ENCODE results near the gene ZBTB37. TPM values are rescaled to one million over a fixed set of nuclear protein-coding genes. Genes with fewer than 3 reads are reported as not detected.
"Not testable (repeated sequence)": the region's sequence is repeated elsewhere in the genome, so short reads cannot be mapped to it uniquely, and the experiment has no call there.

Gene ZBTB37
- total RNA-seq, 1 experiment from 2014 or later: 1.7 TPM

DNA sequence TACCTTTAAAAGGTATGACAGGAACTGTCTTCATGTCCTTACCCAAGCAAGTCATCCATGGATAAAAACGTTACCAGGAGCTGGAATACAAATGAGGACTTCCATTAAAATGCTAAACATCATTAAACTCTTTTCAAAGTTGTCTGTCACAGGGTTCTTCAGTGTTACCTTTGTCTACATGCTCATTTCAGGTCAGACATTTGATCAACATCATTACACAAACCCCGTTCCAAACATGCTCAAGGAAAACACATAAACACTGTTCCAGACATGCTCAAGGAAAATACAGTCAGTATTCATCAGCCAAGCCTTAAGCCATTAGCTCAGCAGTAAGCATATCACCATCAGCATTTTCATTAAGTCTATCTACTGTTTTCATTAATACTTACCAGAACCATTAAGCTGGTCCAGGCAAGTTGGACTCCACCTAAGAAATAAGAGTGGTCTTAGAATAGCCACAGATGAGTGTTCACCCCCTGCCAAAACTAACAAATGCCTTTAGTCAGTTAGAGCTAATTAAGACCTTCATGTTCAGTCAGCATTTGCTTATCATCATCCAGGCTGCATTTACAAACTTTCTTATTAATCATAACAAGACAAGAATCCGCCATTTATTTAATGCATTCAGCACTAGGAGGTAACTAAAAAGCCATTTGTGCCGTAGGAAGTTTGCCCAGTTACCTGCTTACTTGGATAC lies 2.6 kb upstream of the ZBTB37 start:
- DNase-seq (ENCODE audit: low read depth): no peak

DNA sequence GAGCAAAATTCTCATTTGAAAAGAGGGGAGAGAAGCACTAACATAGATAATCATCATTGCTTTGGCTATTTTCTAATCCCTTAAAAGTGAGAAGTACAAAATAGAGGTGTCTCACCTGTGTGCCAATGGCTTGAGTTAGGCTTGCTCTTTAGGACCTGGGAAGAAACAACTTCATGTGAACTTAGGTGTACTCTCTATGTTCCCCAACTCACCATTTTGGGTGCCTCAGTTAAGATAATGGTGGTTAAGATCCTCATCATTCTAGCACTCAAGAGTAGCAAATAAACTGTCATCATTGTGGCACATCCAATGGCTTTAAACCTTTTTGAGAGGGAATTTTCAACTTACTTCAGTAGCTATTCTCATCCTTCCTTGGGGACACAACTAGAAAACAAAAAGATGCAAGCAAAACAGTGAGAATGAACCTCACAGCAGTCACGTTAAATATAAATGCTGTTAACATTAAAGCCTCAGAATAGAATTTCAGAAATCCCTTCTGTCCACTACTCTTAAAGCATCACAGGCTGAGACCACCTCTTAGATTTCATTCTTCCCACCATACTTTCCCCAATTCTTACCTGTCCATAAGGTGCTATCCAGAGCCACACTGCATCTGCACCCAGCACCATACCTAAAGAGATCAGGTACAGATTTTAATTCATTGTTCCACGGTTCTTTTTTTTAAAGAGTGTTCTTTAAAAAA lies 1.6 kb upstream of the ZBTB37 start:
- no peak for DNase-seq (ENCODE audit: low read depth)

DNA sequence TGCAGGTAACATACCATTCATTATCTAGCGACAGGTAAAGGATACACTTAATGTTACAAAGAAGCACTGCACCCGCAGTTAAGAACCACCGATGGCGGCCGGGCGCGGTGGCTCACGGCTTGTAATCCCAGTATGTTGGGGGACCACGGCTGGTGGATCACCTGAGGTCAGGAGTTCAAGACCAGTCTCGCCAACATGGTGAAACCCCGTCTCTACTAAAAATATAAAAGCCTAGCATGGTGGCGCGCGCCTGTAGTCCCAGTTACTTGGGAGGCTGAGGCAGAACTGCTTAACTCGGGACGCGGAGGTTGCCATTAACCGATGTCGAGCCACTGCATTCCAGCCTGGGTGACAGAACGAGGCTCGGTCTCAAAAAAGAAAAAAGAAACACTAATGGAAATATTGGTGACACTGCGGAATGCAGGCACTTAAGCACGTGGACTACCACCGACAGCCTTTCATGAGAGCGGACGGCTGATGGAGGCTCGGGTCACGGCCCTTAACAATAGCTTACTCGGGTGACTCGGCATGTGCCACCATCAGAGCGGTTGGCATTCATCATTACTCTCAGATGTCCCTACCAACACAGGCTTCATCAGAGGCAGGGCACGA lies 933 bp upstream of the ZBTB37 start:
- no peak for DNase-seq (ENCODE audit: low read depth)

DNA sequence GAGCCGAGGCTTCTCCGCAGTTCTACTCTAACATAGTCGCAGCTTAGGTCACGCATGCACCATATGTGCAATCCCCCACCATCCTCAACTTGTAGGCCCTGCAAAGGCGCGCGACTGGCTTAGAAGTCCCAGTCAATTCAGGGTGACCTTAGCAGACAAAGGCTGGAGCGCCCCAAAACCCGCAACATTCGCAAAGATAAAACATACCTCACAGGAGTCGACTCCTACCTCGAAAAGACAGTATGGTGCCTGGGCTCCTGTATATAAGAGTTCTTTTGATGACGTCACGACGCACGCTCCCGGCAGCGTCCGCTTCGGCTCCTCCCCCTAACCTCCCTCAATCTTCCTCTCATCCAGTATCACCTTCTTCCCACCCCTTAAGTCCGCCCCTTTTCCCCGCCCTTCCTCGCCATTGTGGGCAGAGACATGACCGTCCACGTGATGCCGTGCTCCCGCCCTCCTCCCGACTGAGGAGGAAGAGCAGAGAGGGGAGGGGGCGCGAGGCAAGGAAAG lies 371 bp upstream of the ZBTB37 start, which contains the start of gene GAS5:
Gene GAS5 (minus strand): TSS at position 237 of the 513 bp plus-strand sequence.
- DNase-seq (ENCODE audit: low read depth): peak; percentile 98

DNA sequence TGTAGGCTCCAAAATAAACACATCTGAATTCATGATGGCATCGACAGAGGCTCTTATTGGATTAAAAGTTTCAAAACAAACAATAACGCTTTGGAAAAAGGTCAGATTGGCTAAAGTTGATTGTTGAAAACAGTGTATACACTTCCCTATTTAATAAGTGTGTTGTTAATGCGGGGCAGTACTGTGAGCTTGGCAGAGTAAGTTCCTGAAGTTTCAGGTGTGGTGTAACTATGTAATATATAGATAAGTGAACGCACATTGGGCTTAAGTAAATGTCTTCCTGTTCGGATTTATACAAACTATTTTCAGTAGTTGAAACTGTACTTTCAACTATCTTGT lies 810 bp downstream of the ZBTB37 start:
- no peak for DNase-seq (ENCODE audit: low read depth)

GRCh38 chr1:173870252-173871075 lies 2.3 kb downstream of the ZBTB37 start:
- peak; percentile 33 for DNase-seq (ENCODE audit: low read depth)

DNA sequence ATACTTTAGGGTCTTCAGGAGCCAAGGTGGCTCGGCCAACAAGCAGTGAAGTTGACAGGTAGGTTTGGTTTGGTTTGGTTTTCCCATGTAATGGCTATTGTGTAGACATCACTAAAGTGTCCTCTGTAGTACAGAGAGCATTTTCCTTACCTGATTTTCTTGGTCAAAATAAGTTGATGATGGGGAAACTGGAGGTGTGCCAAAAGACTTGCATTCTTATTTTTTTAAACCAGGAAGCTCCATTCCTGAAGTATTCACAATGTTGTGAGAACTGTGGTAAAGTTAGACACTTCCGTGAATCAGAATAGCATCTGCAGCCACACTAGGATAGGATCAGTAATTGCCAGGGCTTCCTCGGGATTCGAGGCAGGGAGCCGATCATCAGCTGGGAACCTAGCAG lies 2.9 kb downstream of the ZBTB37 start:
- DNase-seq (ENCODE audit: low read depth): no peak

- no peak for DNase-seq (ENCODE audit: low read depth)
These were observed 3.3 kb downstream of the ZBTB37 start for GRCh38 chr1:173871500-173871899.

- DNase-seq (ENCODE audit: low read depth): no peak
These were observed 8.6 kb downstream of the ZBTB37 start for GRCh38 chr1:173876732-173877131.

DNA sequence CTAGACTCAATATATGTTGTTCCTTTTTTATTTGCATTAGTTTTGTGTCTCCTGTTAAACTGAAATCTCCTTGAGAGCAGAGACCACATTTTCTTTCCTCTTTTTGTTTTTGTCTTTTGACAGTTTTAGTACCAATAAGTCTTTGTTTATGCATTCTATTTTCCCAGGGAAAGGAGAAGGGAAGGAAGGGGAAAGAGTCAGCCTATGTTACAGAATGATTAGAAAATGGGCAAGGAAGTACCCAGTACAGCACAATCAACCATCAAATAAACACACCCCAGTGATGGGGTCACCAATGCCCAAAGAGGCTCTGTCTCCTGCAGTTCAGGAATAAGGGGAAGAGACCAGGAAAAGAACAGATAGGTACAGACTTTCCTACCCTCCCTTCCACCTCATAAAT lies 10.1 kb downstream of the ZBTB37 start:
- DNase-seq (ENCODE audit: low read depth): no peak

GRCh38 chr1:173881117-173881516 lies 12.9 kb downstream of the ZBTB37 start:
- not testable (repeated sequence) for DNase-seq (ENCODE audit: low read depth)

- DNase-seq (ENCODE audit: low read depth): no peak
These were observed 16.5 kb downstream of the ZBTB37 start for GRCh38 chr1:173884701-173885100.

GRCh38 chr1:173886746-173887611 lies 18.8 kb downstream of the ZBTB37 start:
- no peak for DNase-seq (ENCODE audit: low read depth)

DNA sequence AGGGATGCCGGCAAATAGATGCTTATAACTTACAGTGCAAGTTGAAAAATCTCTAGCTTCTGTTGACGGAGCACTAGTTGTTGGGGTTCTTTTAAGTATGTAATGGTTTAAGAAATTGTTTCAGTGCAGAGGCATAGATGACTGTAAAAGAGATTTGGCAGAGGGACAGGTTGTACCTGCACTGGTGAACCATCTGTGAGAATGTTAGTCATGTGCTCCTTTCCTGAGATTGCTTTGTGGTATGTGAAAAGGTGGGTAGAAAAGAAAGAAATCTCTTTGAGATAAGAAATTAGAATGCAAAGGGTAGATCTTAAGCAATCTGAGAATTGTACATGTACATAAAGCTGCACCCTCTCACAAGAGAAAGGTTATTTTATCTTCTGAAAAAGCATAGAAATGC lies 19.4 kb downstream of the ZBTB37 start:
- DNase-seq (ENCODE audit: low read depth): no peak

DNA sequence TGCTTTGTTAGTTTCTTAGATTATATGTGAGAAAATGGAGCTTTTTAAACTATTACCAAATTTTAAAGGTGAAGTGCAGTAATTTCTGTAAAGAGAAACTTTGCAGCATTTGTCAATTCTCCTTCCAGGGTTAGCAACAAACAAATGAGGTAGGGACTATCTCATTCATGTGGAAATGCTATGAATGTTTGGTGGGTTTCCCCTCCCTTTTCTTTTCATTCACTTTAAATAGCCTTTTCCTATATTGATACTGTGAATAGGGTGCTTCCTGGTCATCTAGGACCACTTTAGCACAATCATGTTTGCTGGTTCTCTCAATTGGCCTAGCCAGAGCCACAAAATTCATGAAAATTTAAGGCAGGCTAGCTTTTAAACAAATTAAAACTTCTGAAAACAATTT lies 20.6 kb downstream of the ZBTB37 start:
- no peak for DNase-seq (ENCODE audit: low read depth)

- DNase-seq (ENCODE audit: low read depth): no peak
These were observed 21.7 kb downstream of the ZBTB37 start for GRCh38 chr1:173889885-173890284.

- DNase-seq (ENCODE audit: low read depth): no peak
These were observed 25.4 kb downstream of the ZBTB37 start for GRCh38 chr1:173893611-173894010.

GRCh38 chr1:173894189-173894588 lies 26.0 kb downstream of the ZBTB37 start:
- no peak for DNase-seq (ENCODE audit: low read depth)

DNA sequence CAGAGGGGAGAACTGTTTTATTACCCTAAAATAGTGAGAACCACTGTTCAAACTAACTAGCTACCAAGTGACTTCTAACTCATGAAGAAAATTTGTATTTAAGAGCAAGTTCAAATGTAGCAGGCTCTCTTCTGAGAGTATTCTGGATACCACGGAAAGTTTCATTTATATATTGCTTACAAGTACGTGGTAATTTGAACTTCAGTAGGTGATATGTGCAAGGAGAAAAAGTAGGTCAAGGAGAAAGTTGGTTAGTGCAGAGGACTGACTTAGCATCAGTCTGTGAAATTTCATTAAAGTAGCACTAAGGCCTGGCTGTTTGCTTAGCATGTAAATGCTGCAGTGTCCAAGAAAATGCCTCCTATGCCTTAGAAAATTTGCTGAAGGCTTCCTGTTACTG lies 32.2 kb downstream of the ZBTB37 start:
- DNase-seq (ENCODE audit: low read depth): no peak

DNA sequence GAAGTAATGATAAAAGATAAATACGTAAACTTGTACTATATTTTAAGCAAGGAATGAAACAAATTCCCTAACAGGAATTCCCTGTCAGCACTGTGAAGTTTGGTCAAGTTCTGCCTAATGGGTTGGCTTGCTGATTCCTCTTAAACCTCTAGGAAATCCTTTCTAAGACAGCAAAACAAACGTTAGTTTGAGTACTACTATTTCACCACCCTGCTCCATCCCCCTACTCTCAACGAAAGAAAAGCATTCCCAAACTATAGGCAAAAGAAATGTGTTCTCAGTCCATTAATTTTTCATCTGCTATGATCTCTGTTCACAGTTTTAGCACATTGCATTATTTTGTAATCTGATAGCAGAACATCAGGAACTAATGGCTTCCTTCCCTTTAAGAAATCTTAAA lies 32.8 kb downstream of the ZBTB37 start:
- DNase-seq (ENCODE audit: low read depth): no peak
